BJ (cell line): Measurements from ENCODE around the gene ITGA11. TPM values are rescaled to one million over a fixed set of nuclear protein-coding genes. Genes with fewer than 3 reads are reported as not detected.

Source experiments
- CTCF ChIA-PET: fragments of 350-600 bp; formaldehyde crosslinking; extraction: SDS; loops from one replicate; lab custom pipeline; 2021; ENCODE audit warnings: antibody characterized with exemption, inconsistent platforms; lab: Yijun Ruan, JAX
- POLR2A ChIA-PET: fragments of 300-600 bp; sonication (Branson Sonifier 250); formaldehyde crosslinking; extraction: SDS; loops from one replicate; lab custom pipeline; 2021; ENCODE audit warnings: antibody characterized with exemption; lab: Charles Lee
- DNase-seq: peaks from one replicate; pipeline ENCODE4 v3.0.0-alpha.2; 2011; ENCODE audit warnings: low read depth
- H3K27me3 ChIP-seq: 2 replicates; pipeline ENCODE4 v1.6.0; 2011; ENCODE audit warnings: low read length; ENCODE audit not compliant: control insufficient read depth, insufficient read depth
- H3K36me3 ChIP-seq: 2 replicates; pipeline ENCODE4 v1.5.1; 2011; ENCODE audit warnings: low read length; ENCODE audit not compliant: control insufficient read depth, insufficient read depth
- H3K4me3 ChIP-seq: 2 replicates; pipeline ENCODE4 v1.5.1; 2011; ENCODE audit warnings: low read depth, mild to moderate bottlenecking, control low read depth, low read length
- CTCF ChIP-seq: IDR thresholded peaks from 2 replicates; pipeline ENCODE4 v1.5.1; 2011; ENCODE audit warnings: low read depth, mild to moderate bottlenecking, control low read depth, inconsistent platforms, low read length, moderate library complexity; ENCODE audit not compliant: insufficient read depth
- polyA plus RNA-seq: library from polyadenylated mRNA; depleted of rRNA; stranded (reverse); fragments of >200 nt; gene quantifications from 2 replicates; pipeline ENCODE4 v1.2.3, GENCODE V29; 2011

The ITGA11 gene
- polyA plus RNA-seq, 1 experiment, result 72.7 TPM

- no peak for TF ChIP-seq CTCF
- no peaks in the 10 kb centered on the region; the same call in 1 of the 2 replicates for H3K36me3 ChIP-seq
- ChIA-PET CTCF (no interaction called here), POLR2A (no interaction called here)
- H3K4me3 ChIP-seq, result no peak overlapping the region
- H3K27me3 ChIP-seq, result no peaks in the 10 kb centered on the region
- DNase-seq, result no peak
Measured at GRCh38 chr15:68367226-68367625, 64.7 kb downstream of the ITGA11 start.

- no peak for TF ChIP-seq CTCF
- H3K4me3 ChIP-seq, result no peak overlapping the region
- H3K36me3 ChIP-seq, result no peaks in the 10 kb centered on the region; the same call in 1 of the 2 replicates
- DNase-seq, result no peak
- no peaks in the 10 kb centered on the region for H3K27me3 ChIP-seq
- ChIA-PET CTCF (interaction anchor here (0.9 to 1.5 kb wide), 2 partner anchors 59 to 184 kb away, joined by 3 to 4 read pairs; no protein-coding TSS in a partner anchor), POLR2A (no interaction called here)
Measured at GRCh38 chr15:68366314-68366713, 65.6 kb downstream of the ITGA11 start.

GRCh38 chr15:68365770-68366169 is 66.2 kb downstream of the ITGA11 start:
- no peak for DNase-seq
- H3K4me3 ChIP-seq, result no peak overlapping the region
- H3K27me3 ChIP-seq, result no peaks in the 10 kb centered on the region
- TF ChIP-seq CTCF, result no peak
- POLR2A ChIA-PET, result no interaction called here
- CTCF ChIA-PET, result interaction anchor here (0.9 to 1.9 kb wide), 3 partner anchors 16 to 184 kb away, joined by 3 to 5 read pairs (median 4); no protein-coding TSS in a partner anchor
- no peaks in the 10 kb centered on the region; the same call in 1 of the 2 replicates for H3K36me3 ChIP-seq

- Histone ChIP-seq H3K36me3 (no peaks in the 10 kb centered on the region; the same call in 1 of the 2 replicates), H3K27me3 (no peaks in the 10 kb centered on the region), H3K4me3 (no peak overlapping the region)
- no peak for DNase-seq
- CTCF ChIA-PET, result interaction anchor here (0.9 to 1.9 kb wide), 3 partner anchors 17 to 185 kb away, joined by 3 to 5 read pairs (median 4); no protein-coding TSS in a partner anchor
- TF ChIP-seq CTCF, result no peak
- POLR2A ChIA-PET, result no interaction called here
Measured at GRCh38 chr15:68365140-68365745, 66.7 kb downstream of the ITGA11 start.

- no peak for TF ChIP-seq CTCF
- H3K4me3 ChIP-seq, result no peak overlapping the region
- POLR2A ChIA-PET, result no interaction called here
- CTCF ChIA-PET, result interaction anchor here (1.1 to 1.9 kb wide), 5 partner anchors 10 to 186 kb away, joined by 3 to 5 read pairs (median 3); no protein-coding TSS in a partner anchor
- no peaks in the 10 kb centered on the region for H3K27me3 ChIP-seq
- DNase-seq, result no peak
- H3K36me3 ChIP-seq, result no peaks in the 10 kb centered on the region; the same call in 1 of the 2 replicates
Measured at GRCh38 chr15:68364660-68365035, 67.3 kb downstream of the ITGA11 start.
